Activated CD8-positive, alpha-beta memory T cell treated with anti-CD3 and anti-CD28 coated beads for 48 hours (primary cell): ENCODE measurements around the gene NKX6-2.

Experiments
- DNase-seq, 3 experiments: peaks; one replicate each; pipeline ENCODE4 v3.0.0-alpha.2; 2020; ENCODE audit warnings: low read depth in 2 of 3, low spot score in 2 of 3

The NKX6-2 gene

DNA sequence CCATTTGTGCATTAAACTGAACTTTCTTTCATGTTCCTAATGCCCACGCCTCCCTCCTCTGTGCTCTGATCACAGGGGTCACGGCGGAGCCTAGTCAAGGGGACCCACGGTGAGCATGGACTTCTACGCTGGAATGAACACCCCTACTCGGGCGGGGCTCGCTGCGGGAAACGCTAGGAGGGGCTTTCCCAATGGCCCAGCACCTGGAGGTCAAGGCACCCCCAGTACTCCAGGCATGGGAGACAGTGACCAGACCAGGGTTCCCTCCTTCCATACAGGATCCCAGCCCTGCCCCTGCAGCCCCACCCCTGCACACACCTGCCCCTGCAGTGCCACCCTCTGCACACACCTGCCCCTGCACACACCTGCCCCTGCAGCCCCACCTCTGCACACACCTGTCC is 27.1 kb upstream of the NKX6-2 start:
- DNase-seq: no peak

GRCh38 chr10:132812520-132812919 is 26.6 kb upstream of the NKX6-2 start:
- DNase-seq: no peak

- no peak for DNase-seq
Measured at GRCh38 chr10:132811891-132812481, 26.0 kb upstream of the NKX6-2 start.

GRCh38 chr10:132810807-132811700 is 25.1 kb upstream of the NKX6-2 start:
- no peak for DNase-seq

- no peak for DNase-seq
Measured at GRCh38 chr10:132810141-132810806, 24.3 kb upstream of the NKX6-2 start.

DNA sequence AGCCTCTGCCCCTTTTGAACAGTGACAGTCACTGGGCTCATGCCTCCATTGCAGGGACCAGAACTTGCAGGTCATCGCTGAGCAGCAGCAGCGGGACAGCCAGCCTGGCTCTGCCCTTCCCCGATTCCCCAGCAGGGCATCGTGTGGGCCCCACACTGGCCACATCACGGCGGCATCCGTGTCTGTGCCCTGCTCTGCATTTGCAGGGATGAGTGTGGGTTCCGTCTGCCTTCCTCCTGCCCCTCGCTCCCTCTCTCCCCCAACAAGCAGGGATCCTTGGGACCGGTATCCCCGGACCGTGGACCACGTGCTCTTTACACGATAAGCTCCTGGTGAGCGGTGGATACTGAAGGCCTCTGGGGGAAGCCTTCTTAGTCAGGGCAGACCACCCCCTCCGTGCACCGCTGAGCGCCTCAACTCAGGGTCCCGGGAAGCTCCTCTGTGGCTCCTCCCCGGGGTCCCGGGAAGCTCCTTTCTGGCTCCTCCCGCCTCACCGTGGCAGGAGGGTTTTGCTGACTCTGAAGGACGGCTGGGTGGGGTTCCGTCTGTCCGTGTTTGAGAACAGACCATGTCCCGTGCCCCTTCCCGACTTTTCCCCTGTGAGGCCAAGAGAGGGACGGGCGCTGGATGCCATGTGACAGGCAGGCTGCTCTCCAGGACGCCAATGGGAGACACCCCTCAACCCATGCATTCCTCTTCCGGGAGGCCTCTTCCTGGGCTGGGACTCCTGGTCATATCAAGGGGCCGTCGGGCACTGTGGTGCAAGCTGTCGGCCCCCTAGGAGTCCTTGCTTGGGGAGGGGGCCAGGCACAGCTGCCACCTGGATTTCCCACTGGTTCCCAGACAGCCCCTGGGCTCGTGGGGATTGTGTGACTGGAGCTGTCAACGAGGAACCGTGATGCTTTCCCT is 23.5 kb upstream of the NKX6-2 start:
- no peak for DNase-seq

DNA sequence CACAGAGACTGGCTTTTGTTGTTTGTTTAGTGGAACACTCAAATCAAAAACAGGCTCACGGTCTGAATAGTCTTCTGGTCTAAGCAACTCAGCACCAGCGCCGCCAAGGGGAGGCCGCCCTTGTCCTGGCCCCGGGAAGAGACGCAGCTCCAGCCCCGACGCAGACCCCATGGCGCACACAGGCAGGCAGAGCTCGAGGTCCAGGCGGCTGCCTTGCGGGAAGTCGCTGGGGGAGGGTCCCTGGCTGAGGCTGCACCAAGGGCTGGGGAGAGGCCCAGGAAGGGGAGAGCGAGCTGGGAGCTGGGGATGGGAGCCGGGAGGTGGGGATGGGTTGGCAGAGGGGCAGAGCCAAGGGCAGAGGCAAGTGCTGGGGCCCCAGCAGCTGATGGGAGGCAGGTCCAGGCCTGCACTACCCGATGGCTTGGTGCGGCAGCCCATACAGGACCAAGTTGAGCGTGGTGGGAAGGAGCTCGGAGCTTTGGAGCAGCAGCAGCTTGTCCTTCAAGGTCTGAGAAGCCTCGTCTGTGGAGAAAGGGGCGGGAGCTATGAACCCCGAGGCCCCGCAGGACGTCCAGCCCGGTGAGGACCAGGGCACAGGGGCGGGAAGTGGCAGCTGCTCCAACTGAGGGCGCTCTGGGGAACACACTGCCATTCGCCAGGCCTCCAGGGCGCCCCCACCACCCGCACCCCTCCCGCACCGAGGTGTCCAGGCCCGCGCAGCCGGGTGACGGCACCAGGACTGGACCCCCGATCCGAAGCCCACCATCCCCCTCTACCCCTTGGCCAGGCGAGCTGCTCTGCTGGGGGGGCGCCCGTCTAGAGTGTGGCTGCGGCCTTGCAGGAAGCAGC is 22.7 kb upstream of the NKX6-2 start:
- DNase-seq: no peak

DNA sequence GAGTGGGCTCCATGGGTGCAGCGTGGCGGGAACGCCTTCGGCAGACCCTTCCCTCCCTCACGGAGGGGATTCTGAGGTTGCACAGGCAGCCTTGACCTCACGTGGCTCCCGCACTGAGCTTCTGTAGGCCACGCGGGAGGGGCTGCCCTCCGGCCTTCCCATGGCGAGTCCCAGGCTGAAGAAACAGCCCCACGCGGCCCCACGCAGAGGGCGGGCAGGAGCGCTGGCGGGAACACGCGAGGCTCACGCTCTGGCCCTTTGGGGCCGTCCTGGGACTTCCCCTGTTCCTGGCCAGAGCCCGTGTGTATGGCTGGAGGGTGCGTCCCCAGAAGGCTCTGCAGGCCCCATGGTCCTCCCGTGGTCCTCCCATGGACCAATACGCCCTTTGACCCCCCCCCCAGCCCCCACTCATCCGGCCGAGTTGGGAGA is 21.7 kb upstream of the NKX6-2 start:
- no peak for DNase-seq

DNA sequence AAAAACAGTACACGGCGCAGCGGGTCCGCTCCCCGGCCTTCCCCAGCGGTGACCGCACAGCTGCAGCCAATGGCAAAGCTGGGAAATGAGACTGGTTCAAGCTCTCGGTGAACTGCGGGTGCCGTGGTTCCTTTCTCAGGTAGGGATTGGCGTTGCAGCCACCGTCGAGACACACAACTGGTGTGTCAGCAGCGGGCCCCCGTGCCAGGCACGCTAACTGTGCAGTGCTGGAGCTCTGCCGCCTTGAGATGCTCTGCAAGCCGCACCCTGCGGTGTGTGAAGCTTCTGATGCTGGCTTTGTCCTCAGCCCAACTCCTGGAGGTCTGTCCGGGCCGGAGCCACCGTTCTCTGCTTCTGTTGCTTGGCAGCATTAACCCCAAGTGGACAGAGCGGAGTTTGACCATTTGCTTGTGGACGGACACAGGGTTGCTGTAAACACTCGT is 20.6 kb upstream of the NKX6-2 start:
- no peak for DNase-seq

GRCh38 chr10:132806110-132806509 is 20.2 kb upstream of the NKX6-2 start:
- DNase-seq: no peak

- no peak for DNase-seq
Measured at GRCh38 chr10:132805599-132805998, 19.7 kb upstream of the NKX6-2 start.

DNA sequence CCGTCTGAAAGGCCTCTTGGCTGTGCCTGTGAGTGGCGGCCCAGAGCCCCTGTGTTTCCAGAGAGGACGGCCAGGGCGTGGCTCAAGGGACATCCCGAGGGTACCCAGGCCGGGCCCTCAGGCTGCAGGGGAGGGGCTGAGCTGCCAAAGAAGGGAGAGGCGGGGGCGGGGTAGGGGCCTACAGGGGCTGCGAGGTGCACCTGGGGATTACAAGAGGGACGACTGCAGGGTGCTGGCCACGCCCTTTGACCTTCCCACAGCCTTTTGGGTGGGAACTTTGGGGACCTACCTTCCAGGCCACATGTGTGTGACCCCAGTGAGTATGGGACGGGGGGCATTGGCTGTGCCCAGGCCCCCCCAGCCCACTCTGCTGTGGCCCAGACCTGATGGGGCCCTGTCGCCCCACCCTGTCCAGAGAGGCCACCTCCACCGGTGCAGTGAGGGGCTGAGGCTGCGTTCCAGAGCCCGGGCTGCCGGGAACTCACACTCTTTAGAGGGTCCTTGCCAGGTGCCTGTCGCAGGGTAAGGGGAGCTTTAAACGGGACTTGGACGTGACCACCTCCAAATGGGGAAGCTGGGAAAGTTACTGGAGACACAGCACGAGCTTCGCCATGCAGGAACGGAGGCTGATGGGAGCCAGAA is 19.0 kb upstream of the NKX6-2 start:
- DNase-seq: no peak

DNA sequence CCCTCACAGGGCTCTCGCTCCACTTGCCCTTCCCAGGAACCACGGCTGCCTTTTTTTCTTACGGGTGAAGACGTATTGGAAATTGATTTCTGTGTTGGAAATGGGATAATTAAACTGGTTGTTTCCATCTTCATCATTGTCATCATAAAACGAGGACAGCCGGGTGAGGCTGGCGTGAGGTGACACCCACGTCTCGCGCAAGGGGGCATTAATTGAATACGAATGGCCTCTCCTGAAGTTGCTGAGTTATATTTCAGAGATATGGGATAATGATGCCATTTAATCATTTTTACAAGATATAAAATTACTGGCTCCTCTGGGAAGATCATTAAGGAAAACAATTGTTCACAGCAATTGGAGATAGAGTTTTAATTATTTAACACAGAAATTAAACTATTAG is 18.3 kb upstream of the NKX6-2 start:
- DNase-seq: no peak

GRCh38 chr10:132803416-132804210 is 17.7 kb upstream of the NKX6-2 start:
- no peak for DNase-seq

GRCh38 chr10:132802694-132803320 is 16.9 kb upstream of the NKX6-2 start:
- DNase-seq: no peak

GRCh38 chr10:132802048-132802447 is 16.1 kb upstream of the NKX6-2 start:
- no peak for DNase-seq

DNA sequence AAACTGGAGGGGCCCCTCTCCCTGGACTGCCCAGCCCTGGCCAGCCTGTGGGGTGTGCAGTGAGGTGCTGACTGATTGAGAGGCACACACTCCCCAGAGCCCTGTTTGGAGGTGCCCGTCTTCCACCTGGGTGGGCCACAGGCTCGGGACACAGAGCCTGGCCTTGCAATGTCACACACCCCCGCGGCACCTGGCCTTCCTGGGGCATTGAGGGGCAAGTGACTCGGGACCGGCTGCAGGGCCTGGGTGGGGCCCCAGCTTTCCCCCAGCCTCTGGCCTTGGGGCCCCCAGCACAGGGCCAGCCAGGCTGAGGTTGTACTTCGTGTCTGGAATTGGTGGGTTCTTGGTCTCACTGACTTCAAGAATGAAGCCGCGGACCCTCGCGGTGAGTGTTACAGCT is 13.9 kb upstream of the NKX6-2 start:
- no peak for DNase-seq

GRCh38 chr10:132798876-132799275 is 12.9 kb upstream of the NKX6-2 start:
- no peak for DNase-seq
